HG02943 (cell line): ENCODE measurements around the gene MAD1L1.

Experiments
- ATAC-seq: cut with Tn5 transposase; IDR thresholded peaks from one replicate; pipeline ENCODE4 v1.9.1; 2021; ENCODE audit warnings: mild to moderate bottlenecking, low read depth, moderate library complexity; ENCODE audit not compliant: unreplicated experiment

The MAD1L1 gene

GRCh38 chr7:2009541-2010001 lies 223.2 kb downstream of the MAD1L1 start:
- no peak for ATAC-seq

- no peak for ATAC-seq
These were observed 223.7 kb downstream of the MAD1L1 start for GRCh38 chr7:2008936-2009540.

GRCh38 chr7:2008101-2008935 lies 224.4 kb downstream of the MAD1L1 start:
- no peak for ATAC-seq

- ATAC-seq = no peak
These were observed 225.2 kb downstream of the MAD1L1 start for GRCh38 chr7:2007551-2007950.

- ATAC-seq = no peak
These were observed 225.8 kb downstream of the MAD1L1 start for GRCh38 chr7:2006921-2007381.

- ATAC-seq = no peak
These were observed 226.4 kb downstream of the MAD1L1 start for GRCh38 chr7:2006231-2006771.

- ATAC-seq = no peak
These were observed 227.0 kb downstream of the MAD1L1 start for GRCh38 chr7:2005786-2006185.

GRCh38 chr7:2004841-2005725 lies 227.7 kb downstream of the MAD1L1 start:
- no peak for ATAC-seq

GRCh38 chr7:2003931-2004812 lies 228.6 kb downstream of the MAD1L1 start:
- no peak for ATAC-seq

- no peak for ATAC-seq
These were observed 229.3 kb downstream of the MAD1L1 start for GRCh38 chr7:2003451-2003930.

- no peak for ATAC-seq
These were observed 229.9 kb downstream of the MAD1L1 start for GRCh38 chr7:2002561-2003450.

GRCh38 chr7:2001601-2002442 lies 230.9 kb downstream of the MAD1L1 start:
- ATAC-seq = no peak

- ATAC-seq = no peak
These were observed 231.9 kb downstream of the MAD1L1 start for GRCh38 chr7:2000746-2001321.

GRCh38 chr7:2000153-2000687 lies 232.5 kb downstream of the MAD1L1 start:
- ATAC-seq = no peak

GRCh38 chr7:1999278-1999984 lies 233.3 kb downstream of the MAD1L1 start:
- no peak for ATAC-seq

GRCh38 chr7:1998146-1998545 lies 234.6 kb downstream of the MAD1L1 start:
- ATAC-seq = no peak
